T-helper 2 cell treated with Interferon-gamma antibody and Interleukin-4, amounts not matched to agents 100 ng/mL and 5 ng/mL, for 36 hours (primary cell): ENCODE measurements around the gene ATP1B1. TPM values are rescaled to one million over a fixed set of nuclear protein-coding genes. Genes with fewer than 3 reads are reported as not detected.
"Not testable (repeated sequence)": the region's sequence is repeated elsewhere in the genome, so short reads cannot be mapped to it uniquely, and the experiment has no call there.

ENCODE experiments used
- intact Hi-C: fragments of 100-400 bp; cut with micrococcal nuclease; formaldehyde crosslinking; loops from one replicate; pipeline ENCODE4 v1.15.1; 2023
- total RNA-seq: library from RNA; stranded (reverse); gene quantifications from 2 replicates; pipeline ENCODE4 v1.2.3, GENCODE V29; 2022

Gene ATP1B1
- total RNA-seq, 1 donor from 2014 or later: 6.4 TPM

- intact Hi-C loops: no loop called here
Observed at GRCh38 chr1:169112241-169112640, 5.8 kb downstream of the ATP1B1 start.

- intact Hi-C loops: no loop called here
Observed at GRCh38 chr1:169113613-169114119, 7.2 kb downstream of the ATP1B1 start.

- intact Hi-C loops: no loop called here
Observed at GRCh38 chr1:169115891-169116585, 9.5 kb downstream of the ATP1B1 start.

GRCh38 chr1:169117014-169117413 lies 10.5 kb downstream of the ATP1B1 start:
- intact Hi-C loops: no loop called here

GRCh38 chr1:169117599-169117998 lies 11.1 kb downstream of the ATP1B1 start:
- intact Hi-C loops: no loop called here

- intact Hi-C loops: no loop called here
Observed at GRCh38 chr1:169118227-169118626, 11.7 kb downstream of the ATP1B1 start.

- intact Hi-C loops: no loop called here
Observed at GRCh38 chr1:169119405-169119804, 12.9 kb downstream of the ATP1B1 start.

GRCh38 chr1:169120066-169120465 lies 13.6 kb downstream of the ATP1B1 start:
- intact Hi-C loops: no loop called here

GRCh38 chr1:169121146-169121923 lies 14.8 kb downstream of the ATP1B1 start:
- intact Hi-C loops: no loop called here

GRCh38 chr1:169122976-169123375 lies 16.5 kb downstream of the ATP1B1 start:
- intact Hi-C loops: no loop called here

- intact Hi-C loops: no loop called here
Observed at GRCh38 chr1:169124459-169124858, 18.0 kb downstream of the ATP1B1 start.

- intact Hi-C loops: not testable (repeated sequence)
Observed at GRCh38 chr1:169125597-169125996, 19.1 kb downstream of the ATP1B1 start.

- intact Hi-C loops: no loop called here
Observed at GRCh38 chr1:169126335-169126734, 19.8 kb downstream of the ATP1B1 start.

- intact Hi-C loops: no loop called here
Observed at GRCh38 chr1:169127305-169127704, 20.8 kb downstream of the ATP1B1 start.

- intact Hi-C loops: no loop called here
Observed at GRCh38 chr1:169128562-169128961, 22.1 kb downstream of the ATP1B1 start.

GRCh38 chr1:169129109-169129784 lies 22.8 kb downstream of the ATP1B1 start:
- intact Hi-C loops: no loop called here

GRCh38 chr1:169130683-169131082 lies 24.2 kb downstream of the ATP1B1 start:
- intact Hi-C loops: loop anchor here (10.0 kb wide), 1 partner anchor 214 kb away; no protein-coding TSS in a partner anchor

GRCh38 chr1:169132512-169133227 lies 26.2 kb downstream of the ATP1B1 start:
- intact Hi-C loops: loop anchor here (10.0 kb wide), 1 partner anchor 212 kb away; no protein-coding TSS in a partner anchor

GRCh38 chr1:169133228-169133576 lies 26.7 kb downstream of the ATP1B1 start:
- intact Hi-C loops: loop anchor here (10.0 kb wide), 1 partner anchor 212 kb away; no protein-coding TSS in a partner anchor

- intact Hi-C loops: loop anchor here (10.0 kb wide), 1 partner anchor 211 kb away; no protein-coding TSS in a partner anchor
Observed at GRCh38 chr1:169133801-169134502, 27.5 kb downstream of the ATP1B1 start.
